Measurements from ENCODE around the gene ZNF618. TPM values are rescaled to one million over a fixed set of nuclear protein-coding genes. Genes with fewer than 3 reads are reported as not detected.

ZNF618 gene
- total RNA-seq, 1 experiment from 2014 or later, result 0.20 TPM

- no peak for DNase-seq (ENCODE audit: low spot score)
Observed at GRCh38 chr9:114059047-114059803, 183.1 kb downstream of the ZNF618 start.

GRCh38 chr9:114060070-114060469 is 184.0 kb downstream of the ZNF618 start:
- DNase-seq (ENCODE audit: low spot score), result no peak

- DNase-seq (ENCODE audit: low spot score), result no peak
Observed at GRCh38 chr9:114060711-114061110, 184.6 kb downstream of the ZNF618 start.

- DNase-seq (ENCODE audit: low spot score), result no peak
Observed at GRCh38 chr9:114061292-114061691, 185.2 kb downstream of the ZNF618 start.

- DNase-seq (ENCODE audit: low spot score), result no peak
Observed at GRCh38 chr9:114061830-114062474, 185.8 kb downstream of the ZNF618 start.

DNA sequence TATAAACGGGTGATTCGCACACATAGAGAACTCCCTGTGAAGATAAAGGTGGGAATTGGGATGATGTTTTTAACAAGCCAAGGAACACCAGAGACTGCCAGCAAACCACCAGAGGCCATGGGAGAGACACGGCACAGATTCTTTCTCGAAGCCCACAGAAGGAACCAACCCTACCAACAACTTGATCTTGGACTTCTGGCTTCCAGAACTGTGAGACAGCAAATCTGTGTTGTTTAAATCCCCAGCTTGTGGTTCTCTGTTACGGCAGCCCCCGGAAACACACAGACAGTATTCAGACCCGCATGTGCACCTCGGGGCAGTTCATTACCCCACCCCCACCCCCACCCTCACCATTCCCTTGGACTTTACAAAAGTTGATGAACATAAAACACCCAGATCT is 189.2 kb downstream of the ZNF618 start:
- DNase-seq (ENCODE audit: low spot score), result no peak

DNA sequence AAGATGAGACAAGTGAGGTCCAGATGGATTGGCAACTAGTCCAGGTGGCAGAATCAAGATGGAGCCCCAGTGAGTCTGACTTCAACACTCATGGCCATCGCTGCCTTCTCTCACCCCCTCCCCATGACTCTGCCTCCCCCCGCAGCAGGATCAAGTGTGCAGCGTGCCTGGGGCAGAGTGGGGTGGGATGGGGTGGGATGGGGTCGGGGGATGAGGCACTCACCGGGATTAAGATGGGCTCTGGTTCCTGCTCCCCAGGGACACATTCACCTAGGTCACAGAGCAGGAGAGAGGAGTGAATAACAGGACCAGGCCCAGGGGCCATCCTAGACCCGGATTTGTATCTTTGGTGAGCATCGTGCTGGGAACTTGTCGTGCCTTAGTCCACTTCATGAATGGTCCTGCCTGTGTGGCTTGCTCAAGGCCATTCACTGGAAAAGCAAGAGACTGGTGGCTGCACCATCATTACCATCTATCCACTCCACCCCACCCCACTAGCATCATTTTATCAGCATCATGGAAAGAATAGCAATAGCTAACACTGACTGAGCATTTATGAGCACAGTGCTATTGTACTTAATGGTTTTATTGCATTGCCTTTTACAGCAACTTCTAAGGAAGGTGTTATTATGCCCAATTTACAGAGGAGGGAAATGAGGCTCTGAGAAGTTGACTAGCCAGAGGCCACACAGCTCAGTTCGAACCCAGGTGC is 193.5 kb downstream of the ZNF618 start:
- no peak for DNase-seq (ENCODE audit: low spot score)

DNA sequence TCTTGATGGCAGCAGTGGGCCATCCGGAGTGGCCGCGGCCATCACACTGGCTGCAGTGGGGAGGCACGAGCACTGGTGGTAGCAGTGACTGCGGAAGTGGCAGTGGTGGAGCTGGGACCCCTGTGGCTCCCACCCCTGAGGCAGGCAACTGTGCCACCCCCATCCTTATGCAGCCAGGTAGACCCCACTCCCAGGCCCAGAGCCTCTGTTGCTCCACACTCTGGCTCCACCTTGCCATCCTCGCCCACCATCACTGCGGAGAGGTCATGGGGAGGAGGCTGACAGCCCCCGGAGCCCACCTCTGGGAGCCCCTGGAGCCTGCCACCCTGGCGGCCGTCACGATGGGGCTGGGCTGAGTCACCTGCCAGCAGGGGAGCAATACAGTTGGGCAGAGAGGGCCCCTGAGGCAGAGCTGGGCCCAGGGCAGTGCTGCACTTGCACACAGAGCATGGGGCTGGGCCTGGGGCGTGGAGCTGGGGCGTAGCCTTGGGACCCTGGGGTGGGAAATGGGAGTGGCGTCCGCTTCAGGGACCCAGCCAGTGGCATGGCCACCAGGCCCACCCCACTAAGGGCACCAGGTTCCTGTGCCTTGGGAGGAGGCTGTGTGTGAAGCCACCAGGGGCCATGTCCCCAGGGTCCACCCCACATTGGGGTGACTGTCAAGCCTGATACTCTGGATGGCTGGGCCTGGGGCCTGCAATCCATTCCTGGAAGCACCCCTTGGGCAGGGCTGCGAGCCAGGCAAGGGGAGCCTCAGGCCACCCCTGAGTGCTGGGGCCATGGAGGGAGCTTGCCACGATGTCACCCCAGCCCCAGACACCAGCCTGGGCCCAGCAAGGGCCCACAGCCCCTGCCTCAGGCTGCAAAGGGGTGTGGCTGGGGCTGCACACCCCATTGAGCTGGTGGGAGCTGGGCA is 194.3 kb downstream of the ZNF618 start:
- DNase-seq (ENCODE audit: low spot score), result no peak

- no peak for DNase-seq (ENCODE audit: low spot score)
Observed at GRCh38 chr9:114071197-114071795, 195.2 kb downstream of the ZNF618 start.

DNA sequence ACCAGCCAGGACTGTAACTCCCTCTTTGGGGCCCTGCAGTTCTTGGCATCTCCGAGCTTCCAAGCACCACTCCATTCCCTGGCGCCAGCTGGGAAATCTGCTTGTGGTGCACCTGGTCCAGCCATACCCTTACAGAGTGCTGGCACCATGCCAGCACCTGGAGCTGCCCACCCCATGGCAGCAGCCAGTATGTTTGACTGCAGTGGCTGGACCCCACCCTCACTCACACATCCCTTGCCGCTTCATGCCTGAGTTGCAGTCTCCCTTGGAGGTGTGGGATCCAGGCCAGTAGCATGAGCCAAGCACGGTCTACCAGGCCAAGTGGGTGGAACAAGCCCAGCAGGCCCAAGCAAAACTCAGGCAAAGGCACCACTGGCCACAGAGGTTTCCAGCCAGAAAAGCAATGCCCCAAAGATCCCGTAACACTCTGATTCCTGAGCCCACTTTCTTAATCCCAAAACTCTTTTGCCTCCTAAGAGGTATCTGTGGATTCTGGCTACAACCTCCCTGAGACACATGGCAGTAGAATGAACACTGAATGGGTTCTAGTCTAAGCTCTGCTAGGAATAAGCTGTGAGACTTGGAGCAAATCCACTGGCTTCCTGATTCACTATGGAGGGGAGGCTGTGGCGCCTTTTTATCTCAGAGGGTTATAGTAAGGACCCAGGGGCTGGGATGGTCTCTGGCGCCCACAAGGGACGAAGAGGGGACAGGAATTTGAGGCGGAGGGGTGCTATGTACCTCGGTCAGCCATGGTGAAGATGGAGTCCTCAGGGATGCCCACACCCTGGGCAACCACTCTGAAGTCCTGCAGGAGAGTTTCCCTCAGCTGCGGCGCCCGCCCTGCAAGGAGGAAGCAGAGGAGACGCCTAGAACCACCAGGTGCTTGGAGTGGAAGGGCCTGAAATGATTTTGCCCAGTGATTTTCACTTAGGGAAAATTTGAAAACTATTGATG is 196.4 kb downstream of the ZNF618 start:
- DNase-seq (ENCODE audit: low spot score), result no peak

DNA sequence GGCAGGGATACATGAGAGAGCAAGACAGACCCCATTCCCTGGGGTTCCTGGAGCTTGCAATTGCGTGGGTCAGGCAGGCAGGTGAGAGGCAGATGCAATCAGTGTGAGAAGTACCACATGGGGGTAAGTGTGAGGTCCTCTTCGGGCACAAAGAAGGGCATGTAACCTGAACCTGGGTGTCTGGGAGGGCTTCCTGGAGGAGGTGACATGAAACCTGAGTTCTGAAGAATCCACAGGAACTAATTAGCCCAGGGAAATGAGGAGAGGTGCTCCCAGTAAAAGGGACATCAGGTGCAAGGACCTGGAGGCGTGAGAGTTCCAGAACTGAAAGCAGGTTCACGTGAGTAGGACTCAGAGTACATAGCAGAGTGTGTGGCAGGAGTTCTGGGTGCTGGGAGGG is 199.5 kb downstream of the ZNF618 start:
- DNase-seq (ENCODE audit: low spot score), result no peak

DNA sequence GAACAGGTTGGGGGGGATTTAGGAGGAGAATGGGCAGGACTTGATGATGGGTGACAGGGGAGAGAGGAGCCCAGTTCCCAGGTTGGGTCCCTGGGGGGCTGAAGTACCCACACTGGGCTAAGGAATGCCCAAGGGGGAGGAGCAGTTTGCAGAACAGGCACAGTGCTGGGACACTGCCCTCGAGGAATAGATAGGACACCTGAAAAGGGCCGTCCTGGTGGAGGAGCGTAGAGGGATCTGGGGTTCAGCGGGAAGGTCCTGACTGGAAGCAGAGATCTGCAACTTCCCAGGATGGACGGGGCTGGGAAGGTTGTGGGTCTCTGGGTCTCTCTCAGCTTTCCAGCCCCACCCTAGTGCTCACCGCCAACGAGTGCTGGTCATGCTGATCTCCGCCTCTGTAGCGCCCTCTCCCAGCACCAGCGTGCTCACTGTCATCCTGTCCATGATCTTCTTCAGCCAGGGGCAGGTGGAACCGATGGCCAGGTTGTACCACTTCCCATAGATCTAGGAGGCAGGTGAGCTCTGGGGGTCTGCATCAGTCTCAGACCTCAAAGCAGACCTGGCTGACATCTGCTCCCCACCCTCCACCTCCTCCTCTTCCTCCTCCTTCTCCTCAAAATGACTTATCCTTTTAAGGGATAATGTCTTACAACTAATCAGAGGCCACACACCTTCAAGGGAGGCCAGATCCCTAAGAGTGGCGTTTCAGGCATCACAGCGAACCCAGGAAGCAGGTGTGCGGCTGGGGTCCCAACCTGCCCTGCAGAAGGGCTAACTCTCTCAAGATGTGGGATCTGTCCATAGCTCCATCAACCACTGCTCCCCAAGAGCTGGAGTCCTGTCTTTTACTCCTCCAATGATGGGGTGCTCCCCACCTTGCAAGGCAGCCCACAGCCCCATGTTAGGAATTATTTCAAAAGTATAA is 200.4 kb downstream of the ZNF618 start:
- DNase-seq (ENCODE audit: low spot score), result no peak

DNA sequence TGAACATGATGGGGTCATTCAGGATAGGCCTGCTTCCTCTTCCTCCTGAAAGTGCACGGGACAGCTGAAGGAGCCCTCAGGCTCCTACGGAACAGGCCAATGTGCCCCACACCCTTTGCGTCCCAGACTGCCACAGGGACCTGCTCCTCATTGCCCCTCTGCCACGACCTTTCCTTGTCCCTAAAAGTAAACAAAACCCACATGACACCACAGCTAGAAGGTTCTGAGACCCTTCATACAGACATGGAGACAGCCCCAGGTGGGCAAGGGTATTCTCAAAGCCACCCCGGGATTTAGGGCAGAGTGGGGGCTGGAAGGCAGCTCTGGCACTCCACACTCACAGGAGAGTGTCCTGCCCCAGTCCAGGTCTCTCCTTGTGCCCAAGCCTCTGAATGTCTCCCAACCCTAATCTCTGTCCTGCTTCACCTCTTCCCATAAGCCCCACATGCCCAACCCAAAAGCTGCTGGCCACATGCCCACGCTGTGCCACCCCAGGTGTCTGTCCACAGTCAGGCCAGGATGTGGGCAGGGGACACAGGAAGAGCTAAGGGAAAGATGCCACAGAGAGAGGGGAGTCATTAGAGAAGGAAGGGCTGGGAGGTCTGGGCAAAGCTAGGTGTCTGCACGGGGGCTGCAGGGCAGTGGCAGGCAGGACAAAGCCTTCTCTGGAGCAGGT is 201.2 kb downstream of the ZNF618 start:
- DNase-seq (ENCODE audit: low spot score), result no peak

DNA sequence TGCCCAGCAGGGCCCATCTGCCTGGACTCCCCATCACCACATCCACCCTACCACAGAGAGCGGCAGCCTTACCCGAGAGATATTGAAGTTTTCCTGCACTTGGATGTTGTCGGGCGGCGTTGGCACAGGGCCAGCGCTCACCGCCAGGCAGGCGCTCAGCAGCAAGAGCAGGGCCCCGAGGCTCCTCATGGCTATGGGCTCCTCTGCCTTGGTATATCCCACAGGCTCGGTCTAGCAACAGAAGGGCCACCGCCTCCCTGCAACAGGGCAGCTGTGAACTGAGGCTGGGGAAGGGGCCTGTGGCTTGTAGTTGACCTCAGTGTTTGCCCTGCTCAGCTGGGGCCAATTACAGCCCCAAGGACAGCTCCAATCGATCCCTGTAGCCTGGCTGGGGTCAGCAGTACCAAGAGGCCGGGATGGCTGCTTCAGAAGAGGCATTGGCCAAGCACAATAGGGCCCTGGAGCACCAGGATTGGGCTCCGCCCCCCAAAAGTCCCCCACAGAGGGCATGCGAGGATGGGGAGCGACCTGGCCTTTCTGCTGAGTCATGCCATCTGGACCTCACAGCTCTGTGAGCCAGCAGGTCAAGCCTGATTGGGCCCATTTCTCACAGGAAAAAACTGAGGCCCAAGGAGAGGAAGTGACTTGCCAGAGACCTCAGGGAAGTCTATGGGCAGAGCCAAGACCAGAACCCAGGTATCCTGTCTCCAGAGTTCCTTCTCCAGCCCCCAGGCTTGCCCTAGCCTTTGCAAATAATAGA is 202.1 kb downstream of the ZNF618 start, which contains the start of gene AMBP:
AMBP (minus strand) TSS at position 280 of the 760 bp plus-strand sequence; CDS start at position 189, 91 bp downstream.
- peak; percentile 49 for DNase-seq (ENCODE audit: low spot score)

DNA sequence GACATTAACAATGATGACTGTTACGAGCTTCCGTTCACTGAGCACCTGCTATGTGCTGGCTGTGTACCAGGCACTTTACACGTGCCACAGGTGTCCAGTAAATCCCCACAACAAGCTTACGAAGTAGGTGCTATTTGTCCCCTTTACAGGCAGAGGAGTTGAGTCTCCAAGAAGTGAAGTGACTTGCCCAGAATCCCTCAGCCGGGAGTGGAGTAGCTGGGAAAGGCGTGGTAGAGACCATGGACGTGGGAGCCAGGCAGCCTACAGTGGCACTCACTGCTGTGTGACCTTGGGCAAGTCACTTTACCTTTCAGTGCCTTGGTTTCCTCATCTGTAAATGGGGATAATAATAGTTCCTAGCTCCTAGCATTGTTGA is 202.7 kb downstream of the ZNF618 start:
- no peak for DNase-seq (ENCODE audit: low spot score)

DNA sequence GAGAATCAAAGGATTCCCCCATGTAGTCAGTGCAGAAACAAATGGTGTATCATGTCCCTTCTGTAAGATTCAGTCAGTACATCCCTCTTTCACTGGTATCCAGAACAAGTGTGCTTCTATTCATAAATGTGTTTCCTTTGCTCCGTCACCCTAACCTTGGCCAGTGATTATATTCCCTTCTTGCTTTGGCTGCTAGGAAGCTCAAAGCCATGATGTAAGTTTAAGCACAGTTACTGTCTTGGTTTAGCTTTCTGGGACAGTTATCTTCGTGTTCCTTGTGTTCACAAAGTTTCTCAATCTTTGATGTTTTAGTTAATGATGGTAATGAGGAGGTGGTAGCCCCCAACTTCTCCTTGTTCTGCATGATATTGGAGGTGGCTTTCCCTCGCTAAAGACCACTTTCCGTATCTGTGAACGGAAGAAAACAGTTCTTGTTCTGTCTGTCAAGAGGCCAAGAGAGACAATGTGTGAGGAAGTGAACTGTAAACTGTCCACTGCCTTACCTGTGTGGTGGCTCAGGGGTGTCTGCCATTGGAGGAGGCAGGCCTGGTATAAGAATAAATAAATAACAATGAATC is 204.2 kb downstream of the ZNF618 start:
- no peak for DNase-seq (ENCODE audit: low spot score)

Data from HT-29 (cell line).